HG03025 (cell line): ENCODE results near the gene EGLN3.

ENCODE experiments used
- ATAC-seq: cut with Tn5 transposase; IDR thresholded peaks from one replicate; pipeline ENCODE4 v1.9.1; 2021; ENCODE audit warnings: mild to moderate bottlenecking, moderate library complexity; ENCODE audit not compliant: unreplicated experiment, low FRiP score

Gene EGLN3

GRCh38 chr14:33916663-33917565 is 34.0 kb downstream of the EGLN3 start:
- no peak for ATAC-seq

GRCh38 chr14:33915682-33916081 is 35.2 kb downstream of the EGLN3 start:
- no peak for ATAC-seq

GRCh38 chr14:33914676-33915516 is 36.0 kb downstream of the EGLN3 start:
- no peak for ATAC-seq

GRCh38 chr14:33911046-33911445 is 39.8 kb downstream of the EGLN3 start:
- ATAC-seq, result no peak

- ATAC-seq, result no peak
These were observed 40.4 kb downstream of the EGLN3 start for GRCh38 chr14:33910435-33910834.

GRCh38 chr14:33909380-33910084 is 41.3 kb downstream of the EGLN3 start:
- no peak for ATAC-seq

- no peak for ATAC-seq
These were observed 42.2 kb downstream of the EGLN3 start for GRCh38 chr14:33908540-33909223.

GRCh38 chr14:33906968-33907367 is 43.9 kb downstream of the EGLN3 start:
- no peak for ATAC-seq

GRCh38 chr14:33904609-33905008 is 46.3 kb downstream of the EGLN3 start:
- ATAC-seq, result no peak

- no peak for ATAC-seq
These were observed 47.5 kb downstream of the EGLN3 start for GRCh38 chr14:33903369-33903768.

GRCh38 chr14:33902363-33902762 is 48.5 kb downstream of the EGLN3 start:
- ATAC-seq, result no peak

- no peak for ATAC-seq
These were observed 49.3 kb downstream of the EGLN3 start for GRCh38 chr14:33901426-33902155.

GRCh38 chr14:33900706-33901105 is 50.2 kb downstream of the EGLN3 start:
- no peak for ATAC-seq

- no peak for ATAC-seq
These were observed 51.0 kb downstream of the EGLN3 start for GRCh38 chr14:33899723-33900341.

GRCh38 chr14:33897878-33898535 is 52.9 kb downstream of the EGLN3 start:
- no peak for ATAC-seq

- ATAC-seq, result no peak
These were observed 53.5 kb downstream of the EGLN3 start for GRCh38 chr14:33897382-33897781.

GRCh38 chr14:33894339-33894738 is 56.5 kb downstream of the EGLN3 start:
- ATAC-seq, result no peak

- no peak for ATAC-seq
These were observed 59.2 kb downstream of the EGLN3 start for GRCh38 chr14:33891700-33892099.

GRCh38 chr14:33884916-33885315 is 66.0 kb downstream of the EGLN3 start:
- ATAC-seq, result no peak
